GM13976 (cell line): ENCODE measurements around the gene TENT5C.

Experiments
- DNase-seq: peaks from one replicate; pipeline ENCODE4 v3.0.0; 2012; ENCODE audit warnings: low spot score
- in situ Hi-C: fragments of 300-500 bp; cut with MboI; formaldehyde crosslinking; loops from one replicate; pipeline ENCODE4 v1.12.0; 2022; ENCODE audit warnings: low sequenced_read_pairs, mixed read lengths, inconsistent platforms; ENCODE audit not compliant: unreplicated experiment
- TF ChIP-seq, protein P1 (sequence below): IDR thresholded peaks from 2 replicates; pipeline ENCODE4 v1.5.1; 2012; ENCODE audit warnings: borderline replicate concordance, mild to moderate bottlenecking; ENCODE audit not compliant: insufficient read depth; ENCODE audit errors: extremely low read depth, missing control alignments, control extremely low read depth

Gene TENT5C

DNA sequence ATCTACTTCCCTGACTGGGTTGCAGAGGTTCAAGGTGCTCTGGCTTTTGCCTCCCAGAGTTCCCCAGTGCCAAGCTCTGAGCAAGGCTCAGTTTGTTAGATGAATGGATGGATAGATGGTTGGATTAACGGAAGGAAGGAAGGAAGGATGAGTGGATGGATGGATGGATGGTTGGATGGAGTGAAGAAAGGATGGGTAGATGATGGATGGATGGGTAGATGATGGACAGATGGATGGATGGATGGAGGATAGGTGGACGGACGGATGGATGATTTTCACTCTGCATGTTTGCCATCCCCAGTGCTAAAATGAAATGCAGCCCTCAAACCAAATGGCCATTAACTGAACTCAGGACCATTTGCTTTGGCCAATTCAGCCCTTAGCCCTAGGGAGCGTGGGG is 27.4 kb upstream of the TENT5C start:
- in situ Hi-C loops: no loop called here
- TF ChIP-seq, protein P1, sequence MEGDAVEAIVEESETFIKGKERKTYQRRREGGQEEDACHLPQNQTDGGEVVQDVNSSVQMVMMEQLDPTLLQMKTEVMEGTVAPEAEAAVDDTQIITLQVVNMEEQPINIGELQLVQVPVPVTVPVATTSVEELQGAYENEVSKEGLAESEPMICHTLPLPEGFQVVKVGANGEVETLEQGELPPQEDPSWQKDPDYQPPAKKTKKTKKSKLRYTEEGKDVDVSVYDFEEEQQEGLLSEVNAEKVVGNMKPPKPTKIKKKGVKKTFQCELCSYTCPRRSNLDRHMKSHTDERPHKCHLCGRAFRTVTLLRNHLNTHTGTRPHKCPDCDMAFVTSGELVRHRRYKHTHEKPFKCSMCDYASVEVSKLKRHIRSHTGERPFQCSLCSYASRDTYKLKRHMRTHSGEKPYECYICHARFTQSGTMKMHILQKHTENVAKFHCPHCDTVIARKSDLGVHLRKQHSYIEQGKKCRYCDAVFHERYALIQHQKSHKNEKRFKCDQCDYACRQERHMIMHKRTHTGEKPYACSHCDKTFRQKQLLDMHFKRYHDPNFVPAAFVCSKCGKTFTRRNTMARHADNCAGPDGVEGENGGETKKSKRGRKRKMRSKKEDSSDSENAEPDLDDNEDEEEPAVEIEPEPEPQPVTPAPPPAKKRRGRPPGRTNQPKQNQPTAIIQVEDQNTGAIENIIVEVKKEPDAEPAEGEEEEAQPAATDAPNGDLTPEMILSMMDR: no peak
- DNase-seq: no peak

DNA sequence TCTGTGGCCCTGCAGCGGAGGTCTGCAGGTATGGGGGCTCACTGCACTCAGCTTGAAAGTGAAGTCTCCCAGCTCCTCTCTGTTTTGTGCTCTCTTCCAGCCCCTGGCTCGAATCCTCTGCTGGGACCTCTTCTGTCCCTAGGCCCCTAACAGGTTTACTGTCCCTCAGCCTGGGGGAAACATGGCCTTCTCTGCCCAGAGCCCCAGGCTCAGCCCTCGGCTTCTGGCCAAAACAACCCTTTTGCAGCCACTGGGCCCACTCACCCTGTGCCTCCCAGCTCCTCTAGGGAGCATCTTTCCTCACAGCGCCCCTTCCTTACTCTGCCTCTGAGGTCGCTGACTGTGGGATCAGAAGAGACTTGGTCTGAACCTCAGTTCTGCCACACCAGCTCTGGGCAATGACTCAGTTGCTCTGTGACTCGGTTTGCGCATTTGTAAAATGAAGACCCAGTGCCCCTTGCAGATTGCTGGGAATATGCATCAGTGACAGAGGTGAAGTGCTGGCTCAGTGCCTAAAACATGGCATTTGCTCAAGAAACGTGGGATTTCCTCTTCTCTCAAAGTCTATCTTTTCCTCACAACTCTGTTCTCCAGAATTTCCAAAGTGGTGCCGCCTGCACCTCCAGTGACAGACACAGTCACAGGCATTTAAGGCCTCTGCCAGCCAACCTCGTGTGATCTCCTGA is 26.5 kb upstream of the TENT5C start:
- in situ Hi-C loops: no loop called here
- TF ChIP-seq, protein P1: no peak
- DNase-seq: no peak

DNA sequence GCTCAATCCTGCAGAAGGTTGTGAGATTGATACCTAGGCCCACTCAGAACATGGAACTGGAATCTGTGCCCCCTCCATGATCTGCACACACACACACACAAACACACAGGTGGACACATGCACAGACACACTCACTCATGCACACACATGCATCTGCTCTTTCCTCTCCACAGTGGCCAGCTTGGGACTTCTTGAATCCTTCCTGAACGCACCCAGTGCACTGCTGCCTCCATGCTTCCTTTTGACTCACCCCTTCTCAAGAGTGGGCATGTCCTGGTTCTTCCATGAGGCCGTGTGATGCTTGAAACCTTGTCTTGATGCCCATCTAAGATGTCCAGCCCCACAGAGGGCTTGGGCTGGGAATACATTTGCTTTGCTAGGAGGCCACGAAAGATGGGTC is 25.4 kb upstream of the TENT5C start:
- TF ChIP-seq, protein P1: no peak
- in situ Hi-C loops: no loop called here

DNA sequence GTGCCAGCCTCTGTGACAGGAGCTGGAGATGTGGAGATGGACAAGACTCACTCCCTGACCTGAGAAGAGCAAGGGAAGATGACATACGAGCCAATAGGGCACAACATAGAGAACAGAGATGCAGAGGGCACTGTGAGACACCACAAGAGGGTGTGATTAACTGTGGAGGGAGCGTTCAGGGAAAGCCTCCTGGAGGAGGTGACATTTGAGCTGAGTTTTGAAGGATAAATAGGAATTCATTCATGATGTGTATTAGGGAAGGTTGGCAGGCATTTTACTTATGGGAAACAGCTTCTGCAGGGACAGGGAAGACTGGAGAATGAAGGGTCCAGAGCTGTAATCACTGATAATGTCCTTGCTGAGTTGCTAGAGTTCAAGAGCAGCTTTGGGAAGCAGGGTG is 25.0 kb upstream of the TENT5C start:
- in situ Hi-C loops: no loop called here
- TF ChIP-seq, protein P1: no peak
- no peak for DNase-seq

More for the DNA sequence above, 25.4 kb upstream of the TENT5C start:
- DNase-seq: no peak

DNA sequence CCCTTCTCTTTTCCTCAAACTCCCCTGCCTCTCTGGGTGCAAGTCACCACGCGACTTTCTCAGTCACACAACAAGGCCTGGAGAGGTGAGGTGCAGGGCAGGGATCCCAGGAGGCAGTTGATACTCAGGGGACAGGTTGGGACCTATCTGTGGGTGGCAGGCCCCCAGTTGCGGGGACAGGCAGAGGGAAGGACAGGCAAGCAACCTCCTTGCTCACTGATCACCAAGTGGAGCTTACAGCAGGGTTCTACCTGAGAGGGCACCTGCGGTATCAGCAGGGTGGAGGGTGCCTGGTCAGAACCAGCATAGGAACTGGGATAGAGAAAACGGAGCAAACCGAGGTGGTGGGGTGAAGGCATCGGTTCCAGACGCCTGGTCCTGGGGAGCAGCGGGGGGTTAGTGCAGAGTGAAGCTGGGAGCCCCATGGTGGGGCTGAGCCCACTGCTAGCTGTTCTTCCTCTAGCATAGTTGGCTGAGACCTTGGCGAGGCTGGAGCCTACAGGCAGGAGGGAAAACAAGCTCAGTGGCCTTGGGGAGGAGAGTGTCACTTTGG is 24.4 kb upstream of the TENT5C start:
- no peak for DNase-seq
- in situ Hi-C loops: no loop called here
- TF ChIP-seq, protein P1: no peak

DNA sequence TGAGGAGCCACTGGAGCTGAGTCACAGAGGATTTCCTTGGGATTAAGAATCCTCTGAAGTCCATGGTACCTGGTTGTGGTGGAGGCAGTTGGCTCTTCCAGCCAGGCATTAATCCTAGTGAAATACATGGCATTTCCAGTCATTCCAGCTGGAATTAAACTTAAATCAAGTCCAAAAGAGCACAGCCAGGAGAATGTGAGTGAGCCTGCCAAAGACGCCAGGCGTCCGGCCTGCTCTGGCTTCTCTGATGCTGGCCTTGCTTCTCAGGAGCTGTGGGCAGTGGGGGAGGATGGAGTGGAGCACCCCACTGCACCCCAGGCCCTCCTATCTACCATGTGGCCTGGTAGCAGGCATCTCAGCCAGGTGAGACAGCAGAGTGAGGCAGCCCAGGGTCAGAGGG is 23.4 kb upstream of the TENT5C start:
- in situ Hi-C loops: no loop called here
- DNase-seq: no peak

More for the DNA sequence above, 23.4 kb upstream of the TENT5C start:
- TF ChIP-seq, protein P1: no peak
